Measurements from ENCODE around the gene CFAP61.

- no peak for TF ChIP-seq CTCF (IDR thresholded peaks at IDR 0.05)
- no peak for TF ChIP-seq POLR2A (IDR thresholded peaks at IDR 0.05)
Observed at GRCh38 chr20:20060234-20060998, 8.1 kb downstream of the CFAP61 start.

All from adrenal gland (tissue), 5 donors.